ENCODE data around the gene SLX9.

DNA sequence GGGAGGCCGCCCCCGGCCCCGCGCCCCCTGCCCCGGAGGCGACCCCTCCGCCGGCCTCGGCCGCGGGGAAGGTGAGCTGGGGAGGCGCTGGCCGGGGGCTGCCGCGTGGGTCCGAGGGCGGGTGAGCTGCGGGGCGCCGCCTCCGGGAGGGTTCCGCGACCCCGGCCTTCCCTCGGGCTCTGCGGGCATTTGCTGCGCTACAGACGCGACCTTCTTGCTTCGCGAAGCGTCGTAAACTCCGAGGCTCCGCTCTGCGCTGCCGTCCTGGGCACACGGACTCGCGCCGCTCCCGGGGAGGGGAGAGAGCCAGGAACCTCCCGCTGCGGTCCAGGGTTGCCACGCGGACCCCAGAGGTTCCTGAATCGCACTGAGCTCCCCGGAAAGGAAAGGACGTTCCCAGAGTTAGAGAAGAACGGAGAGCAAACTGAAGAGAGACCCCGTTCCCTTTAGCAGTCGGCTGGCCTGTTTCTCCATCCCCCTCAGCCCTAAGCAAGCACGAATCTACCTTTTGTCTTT lies 345 bp downstream of the SLX9 start:
- TF ChIP-seq, protein P1, sequence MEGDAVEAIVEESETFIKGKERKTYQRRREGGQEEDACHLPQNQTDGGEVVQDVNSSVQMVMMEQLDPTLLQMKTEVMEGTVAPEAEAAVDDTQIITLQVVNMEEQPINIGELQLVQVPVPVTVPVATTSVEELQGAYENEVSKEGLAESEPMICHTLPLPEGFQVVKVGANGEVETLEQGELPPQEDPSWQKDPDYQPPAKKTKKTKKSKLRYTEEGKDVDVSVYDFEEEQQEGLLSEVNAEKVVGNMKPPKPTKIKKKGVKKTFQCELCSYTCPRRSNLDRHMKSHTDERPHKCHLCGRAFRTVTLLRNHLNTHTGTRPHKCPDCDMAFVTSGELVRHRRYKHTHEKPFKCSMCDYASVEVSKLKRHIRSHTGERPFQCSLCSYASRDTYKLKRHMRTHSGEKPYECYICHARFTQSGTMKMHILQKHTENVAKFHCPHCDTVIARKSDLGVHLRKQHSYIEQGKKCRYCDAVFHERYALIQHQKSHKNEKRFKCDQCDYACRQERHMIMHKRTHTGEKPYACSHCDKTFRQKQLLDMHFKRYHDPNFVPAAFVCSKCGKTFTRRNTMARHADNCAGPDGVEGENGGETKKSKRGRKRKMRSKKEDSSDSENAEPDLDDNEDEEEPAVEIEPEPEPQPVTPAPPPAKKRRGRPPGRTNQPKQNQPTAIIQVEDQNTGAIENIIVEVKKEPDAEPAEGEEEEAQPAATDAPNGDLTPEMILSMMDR (IDR thresholded peaks at IDR 0.05), result no peak
- TF ChIP-seq POLR2AphosphoS5 (IDR thresholded peaks at IDR 0.05; ENCODE audit: insufficient read depth in 1 of 2, low read depth in 1 of 2) (no peak), POLR2A (IDR thresholded peaks at IDR 0.05) (no peak)
